HG03439 (cell line): Measurements from ENCODE around the gene ZXDC.

Experiments
- ATAC-seq: cut with Tn5 transposase; IDR thresholded peaks from one replicate; pipeline ENCODE4 v1.9.1; 2021; ENCODE audit warnings: mild to moderate bottlenecking, moderate library complexity; ENCODE audit not compliant: unreplicated experiment

Gene ZXDC

DNA sequence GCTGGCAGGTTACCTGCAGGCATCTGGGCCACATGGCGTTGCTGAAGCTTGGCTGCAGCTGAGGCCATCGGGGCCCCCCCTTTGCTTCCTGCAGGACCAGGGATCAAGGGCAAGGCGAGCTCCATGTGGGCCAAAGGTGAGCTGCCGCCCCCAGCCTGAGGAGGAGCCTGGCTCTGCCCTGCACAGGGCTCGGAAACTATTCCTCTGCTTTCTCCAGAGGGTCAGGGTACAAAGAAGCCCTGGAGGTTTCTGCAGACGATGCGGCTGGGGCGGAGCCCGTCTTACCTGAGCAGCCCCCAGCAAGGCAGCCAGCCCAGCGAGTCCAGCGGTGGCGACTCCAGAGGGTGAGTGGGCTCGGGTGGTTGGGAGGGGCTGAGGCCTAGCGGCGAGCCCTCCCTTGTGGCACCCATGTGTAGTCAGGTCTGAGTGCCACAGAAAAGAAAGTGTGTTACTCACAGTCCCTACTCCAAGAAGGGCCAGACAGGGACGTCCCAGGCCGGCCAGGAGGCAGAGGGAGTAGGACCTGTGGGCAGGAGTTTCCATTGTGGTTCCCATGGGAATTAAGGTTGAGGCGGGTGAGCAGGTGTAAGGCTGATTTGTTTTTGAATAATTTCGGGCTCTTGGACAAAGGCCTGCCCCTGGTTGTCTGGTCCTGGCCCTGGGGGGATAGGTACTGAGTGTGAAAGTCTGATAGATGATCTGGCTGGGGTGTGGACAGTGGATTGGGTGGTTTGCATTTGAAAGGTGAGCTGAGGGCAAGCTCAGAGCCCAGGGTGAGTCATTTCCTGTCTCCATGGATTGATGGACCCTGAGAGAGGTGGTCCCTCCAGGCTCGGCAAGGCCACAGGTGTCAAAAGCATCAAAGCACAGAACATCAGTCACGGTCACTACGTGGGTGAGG lies 55.6 kb downstream of the ZXDC start:
- ATAC-seq = no peak

DNA sequence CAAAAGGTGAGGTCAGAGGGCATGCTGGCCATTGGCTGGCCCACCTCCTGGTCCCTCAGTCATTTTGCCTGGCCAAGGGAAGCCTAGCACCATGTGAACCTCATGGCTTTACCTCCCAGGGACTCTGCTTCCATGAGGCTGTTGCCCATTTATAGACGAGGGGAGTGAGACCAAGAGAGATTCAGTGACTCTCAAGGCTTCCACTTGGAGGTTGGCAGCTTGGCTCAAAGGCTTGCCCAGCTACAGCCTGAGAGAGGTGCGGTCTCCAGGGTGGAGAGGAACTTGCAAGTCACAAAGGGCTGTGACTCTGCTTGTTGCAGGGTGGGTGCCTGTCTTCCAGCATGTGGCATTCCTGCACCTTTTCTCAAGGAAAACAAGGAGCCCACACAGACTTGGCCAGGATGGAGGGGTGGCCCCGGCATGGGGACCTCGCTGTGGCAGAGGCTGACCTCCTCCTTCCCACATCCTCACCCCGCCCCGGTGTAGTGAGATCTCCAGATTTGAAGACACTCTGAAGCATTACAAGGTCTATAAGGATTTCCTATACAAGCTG lies 56.5 kb downstream of the ZXDC start:
- no peak for ATAC-seq

DNA sequence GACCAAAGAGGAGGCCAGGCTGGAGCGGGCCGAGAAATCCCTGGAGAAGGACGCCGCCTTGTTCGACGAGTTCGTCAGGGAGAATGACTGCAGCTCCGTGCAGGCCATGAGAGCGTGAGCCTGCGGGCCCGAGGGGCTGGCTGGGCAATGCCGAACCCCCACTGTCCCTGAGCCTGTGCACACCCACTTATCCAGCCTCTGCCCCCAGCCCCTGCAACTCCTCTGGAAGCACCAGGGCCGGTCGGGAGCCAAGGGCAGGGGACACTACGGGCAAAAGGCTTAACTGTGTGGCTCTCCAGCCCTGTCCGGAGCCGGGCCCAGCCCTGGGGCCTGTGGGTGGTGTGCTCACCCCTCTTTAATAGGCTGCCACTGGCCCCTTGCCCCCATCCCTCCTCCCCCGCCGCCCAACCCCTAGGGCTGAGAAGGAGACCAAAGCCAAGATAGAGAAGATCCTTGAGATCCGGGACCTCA lies 57.0 kb downstream of the ZXDC start:
- no peak for ATAC-seq

DNA sequence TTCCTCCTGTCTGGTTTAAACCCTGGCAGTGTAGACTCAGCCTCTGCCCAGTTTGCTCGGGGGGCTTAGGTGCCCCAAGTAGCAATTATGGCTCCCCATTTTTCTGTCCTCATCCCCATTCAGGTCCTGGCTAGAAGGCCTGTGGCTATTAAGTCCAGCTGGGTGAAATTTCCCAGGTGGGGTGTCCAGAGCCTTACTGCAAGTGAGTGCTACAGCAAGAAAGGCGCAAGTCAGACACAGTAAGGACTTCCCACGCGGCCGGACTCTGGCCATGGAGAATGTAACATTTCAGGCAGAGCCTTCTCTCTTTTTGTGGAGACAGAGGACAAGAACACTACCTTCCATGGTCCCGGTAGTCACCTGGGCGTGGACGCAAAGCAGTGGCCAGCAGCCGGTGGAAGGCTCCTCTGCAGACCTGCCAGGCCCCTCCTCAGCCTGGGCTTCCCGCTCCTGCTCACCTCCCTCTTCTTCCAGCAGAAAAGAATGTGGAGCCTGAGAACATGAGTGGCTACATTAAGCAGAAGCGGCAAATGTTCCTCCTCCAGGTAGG lies 57.6 kb downstream of the ZXDC start:
- no peak for ATAC-seq

DNA sequence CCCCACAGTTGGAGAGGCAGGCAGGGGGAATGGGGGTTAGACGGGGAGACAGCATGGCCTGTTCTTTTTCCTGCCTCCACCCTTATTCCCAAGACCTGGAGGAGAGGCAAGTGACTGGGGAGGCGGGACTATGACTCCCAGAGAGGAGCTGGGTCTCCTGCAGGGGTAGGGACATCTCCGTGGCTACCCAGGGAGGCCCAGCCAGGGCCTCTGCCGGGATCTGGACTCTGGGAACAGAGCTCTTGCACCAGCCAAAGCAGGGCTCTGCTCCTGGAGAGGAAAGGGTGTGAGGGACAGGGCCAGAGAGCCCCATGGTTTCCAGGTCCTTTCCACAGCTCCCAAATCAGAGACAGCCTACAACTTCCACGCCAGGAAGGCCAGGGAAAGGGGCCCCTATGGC lies 58.2 kb downstream of the ZXDC start:
- no peak for ATAC-seq

GRCh38 chr3:126416943-126417342 lies 58.7 kb downstream of the ZXDC start:
- no peak for ATAC-seq

DNA sequence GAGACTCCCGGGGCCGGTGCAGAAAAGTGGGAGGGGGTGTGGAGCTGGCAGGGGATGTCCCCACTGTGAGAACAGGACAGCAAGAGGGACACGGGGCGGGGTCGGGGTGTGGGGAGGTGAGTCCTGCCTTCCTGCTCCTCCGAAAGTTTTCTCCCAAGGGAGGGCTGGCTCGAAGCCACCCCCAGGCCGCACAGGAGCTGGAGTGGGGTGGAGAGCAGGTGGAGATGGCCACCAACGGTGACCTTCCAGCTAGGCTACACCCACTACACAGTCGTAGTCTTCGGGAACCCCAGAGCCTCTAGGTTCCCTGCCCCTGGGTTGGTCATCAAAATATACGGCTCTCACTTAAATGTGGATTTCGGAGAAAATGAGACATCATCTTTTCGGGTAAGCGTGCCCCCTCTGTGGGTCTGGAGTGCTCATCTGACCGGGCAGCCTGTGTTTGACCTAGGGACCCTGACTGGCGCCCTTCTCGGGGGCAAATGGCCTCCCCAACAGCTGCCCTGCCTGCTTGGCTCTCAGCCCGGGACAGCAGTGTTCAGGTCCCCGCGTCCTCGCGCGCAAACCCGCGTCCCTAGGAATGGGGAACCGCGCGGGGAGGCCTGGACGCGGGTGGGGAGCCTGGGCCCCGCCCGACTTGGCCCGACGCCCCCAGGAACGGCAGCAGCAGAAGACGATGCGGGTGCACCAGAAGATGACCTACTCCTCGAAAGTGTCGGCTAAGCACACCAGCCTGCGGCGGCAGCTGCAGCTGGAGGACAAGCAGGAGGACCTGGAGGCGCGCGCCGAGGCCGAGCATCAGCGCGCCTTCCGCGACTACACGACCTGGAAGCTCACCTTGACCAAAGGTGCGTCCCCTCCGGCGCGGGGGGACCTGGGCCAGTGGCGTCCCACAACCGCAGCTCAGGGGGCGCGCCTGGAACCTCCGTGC lies 59.8 kb downstream of the ZXDC start:
- no peak for ATAC-seq

DNA sequence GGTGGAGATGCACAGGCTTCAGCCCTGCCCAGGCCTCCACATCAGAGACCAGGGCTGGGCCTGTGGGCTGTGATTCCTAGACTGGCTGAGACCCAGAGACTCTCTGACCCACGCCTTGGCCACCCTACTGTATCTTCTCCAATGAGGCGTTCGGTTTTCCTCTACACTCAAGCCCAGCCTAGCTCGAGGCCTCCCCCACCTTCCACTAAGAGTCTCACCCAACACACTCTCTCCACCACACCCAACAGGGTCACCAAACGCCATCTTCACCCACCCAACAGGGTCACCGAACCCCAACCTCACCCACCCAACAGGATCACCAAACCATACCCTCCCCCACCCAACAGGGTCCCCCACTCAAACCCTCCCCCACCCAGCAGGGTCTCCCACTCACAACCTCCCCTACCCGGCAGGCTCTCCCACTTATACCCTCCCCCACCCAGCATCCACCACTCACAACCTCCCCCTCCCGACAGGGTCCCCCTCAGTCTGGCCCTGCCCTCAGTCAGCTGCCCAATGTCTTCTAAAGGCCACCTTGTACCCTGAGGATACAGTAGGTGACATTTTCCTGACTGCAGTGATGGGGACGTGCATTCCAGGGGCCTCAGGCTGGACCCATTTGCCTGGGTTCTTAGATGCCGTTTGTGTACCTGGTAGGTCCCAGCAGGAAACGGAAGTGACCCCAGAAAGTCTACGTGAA lies 60.6 kb downstream of the ZXDC start:
- no peak for ATAC-seq

- no peak for ATAC-seq
Measured at GRCh38 chr3:126414406-126414805, 61.3 kb downstream of the ZXDC start.

DNA sequence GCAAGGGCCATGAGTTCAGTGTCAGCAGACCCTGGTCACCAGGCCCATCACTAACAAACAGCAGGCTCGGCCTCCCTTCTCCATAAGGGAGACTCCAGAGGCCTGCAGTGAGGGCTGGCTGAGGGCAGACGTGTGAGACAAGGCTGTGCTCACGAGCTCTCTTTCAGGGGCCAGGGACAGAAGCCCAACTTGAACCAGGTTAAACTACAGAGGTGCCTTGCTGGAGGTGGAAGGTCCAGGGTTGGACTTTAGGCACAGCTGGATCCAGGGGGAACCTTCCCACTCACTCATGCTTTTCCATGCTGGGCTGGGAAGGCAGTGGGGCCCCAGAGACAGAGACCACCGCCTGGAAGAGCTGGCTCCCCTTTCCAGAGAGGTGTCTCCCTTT lies 62.0 kb downstream of the ZXDC start:
- no peak for ATAC-seq

- no peak for ATAC-seq
Measured at GRCh38 chr3:126412841-126413692, 62.6 kb downstream of the ZXDC start.

- no peak for ATAC-seq
Measured at GRCh38 chr3:126408099-126408498, 67.6 kb downstream of the ZXDC start.

- ATAC-seq = no peak
Measured at GRCh38 chr3:126407412-126408044, 68.2 kb downstream of the ZXDC start.

DNA sequence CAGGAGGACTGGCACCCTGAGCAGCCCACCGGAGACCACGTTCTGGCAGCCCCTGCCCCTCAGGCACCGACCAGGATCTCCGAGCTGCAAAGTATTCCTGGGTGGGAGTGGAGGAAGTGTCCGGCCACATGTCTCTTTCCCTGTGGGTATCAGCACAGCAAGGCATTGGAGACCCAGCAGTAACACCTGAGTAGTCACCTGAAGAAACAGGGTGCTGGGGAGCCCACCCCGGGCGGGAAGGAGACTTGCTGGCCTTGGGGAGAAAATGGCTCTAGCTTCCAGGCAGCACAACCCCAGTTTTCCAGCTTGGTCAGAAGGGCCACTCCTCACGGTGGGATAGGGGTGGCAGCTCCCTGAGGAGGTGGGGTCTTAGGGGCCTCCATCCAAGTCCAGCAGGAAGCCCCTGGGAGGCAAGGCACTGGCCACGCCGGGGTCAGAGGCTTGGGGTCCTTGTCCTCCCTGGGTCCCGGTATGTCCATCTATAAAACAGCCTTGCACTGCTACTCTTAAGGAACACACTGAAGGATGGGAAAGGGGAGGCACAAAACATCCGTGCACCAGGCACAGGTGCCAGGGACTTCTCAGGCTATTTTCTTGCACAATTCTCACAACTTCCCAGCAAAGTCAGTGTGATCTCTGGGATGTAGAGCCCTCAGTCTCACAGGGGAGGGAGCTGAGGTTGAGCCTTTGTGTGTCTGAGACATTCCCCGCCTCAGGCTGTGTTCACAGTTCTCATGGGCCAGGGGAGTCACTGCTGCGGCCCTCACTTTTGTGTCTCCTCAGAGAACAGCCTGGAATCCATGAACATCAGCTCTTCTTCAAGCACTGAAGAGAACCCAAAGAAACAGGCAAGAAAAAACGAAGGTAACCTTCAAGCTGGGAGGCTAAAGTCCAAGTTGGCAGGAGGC lies 69.0 kb downstream of the ZXDC start:
- ATAC-seq = no peak

DNA sequence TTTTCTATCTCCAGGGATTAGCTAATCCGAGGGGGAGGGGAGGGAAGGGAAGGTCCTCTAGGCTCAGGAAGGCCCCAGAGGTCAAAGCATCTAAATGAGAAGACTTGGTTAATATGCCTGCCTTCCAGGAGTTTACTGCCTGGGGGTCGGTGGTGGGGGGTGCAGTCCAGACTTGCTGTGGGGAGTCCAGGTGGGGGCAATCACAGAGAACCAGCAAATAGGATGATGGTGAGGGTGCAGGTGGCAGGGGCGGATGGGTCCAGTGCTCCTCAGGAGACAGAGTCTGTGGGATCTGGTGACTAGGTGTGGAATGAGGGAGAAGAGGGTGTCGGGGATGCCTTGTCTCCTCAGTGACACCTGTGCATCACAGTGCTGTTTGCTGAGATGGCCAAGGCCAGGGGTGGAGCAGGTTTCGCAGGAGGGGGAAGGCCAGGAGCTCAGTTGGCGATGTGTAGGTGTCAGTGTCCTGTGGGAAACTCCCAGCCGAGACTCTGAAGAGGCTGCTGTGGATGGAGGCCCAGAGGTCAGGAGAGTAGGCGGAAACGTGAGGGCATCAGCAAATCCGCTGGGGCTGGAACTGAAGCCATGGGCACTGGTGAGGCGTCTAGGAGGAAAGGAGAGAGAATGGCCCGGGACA lies 72.9 kb downstream of the ZXDC start:
- no peak for ATAC-seq

GRCh38 chr3:126402178-126402577 lies 73.5 kb downstream of the ZXDC start:
- ATAC-seq = no peak

GRCh38 chr3:126401611-126402160 lies 74.0 kb downstream of the ZXDC start:
- ATAC-seq = no peak
